ENCODE data around the gene TOR1B.
"Not testable (repeated sequence)": the region's sequence is repeated elsewhere in the genome, so short reads cannot be mapped to it uniquely, and the experiment has no call there.

The TOR1B gene

DNA sequence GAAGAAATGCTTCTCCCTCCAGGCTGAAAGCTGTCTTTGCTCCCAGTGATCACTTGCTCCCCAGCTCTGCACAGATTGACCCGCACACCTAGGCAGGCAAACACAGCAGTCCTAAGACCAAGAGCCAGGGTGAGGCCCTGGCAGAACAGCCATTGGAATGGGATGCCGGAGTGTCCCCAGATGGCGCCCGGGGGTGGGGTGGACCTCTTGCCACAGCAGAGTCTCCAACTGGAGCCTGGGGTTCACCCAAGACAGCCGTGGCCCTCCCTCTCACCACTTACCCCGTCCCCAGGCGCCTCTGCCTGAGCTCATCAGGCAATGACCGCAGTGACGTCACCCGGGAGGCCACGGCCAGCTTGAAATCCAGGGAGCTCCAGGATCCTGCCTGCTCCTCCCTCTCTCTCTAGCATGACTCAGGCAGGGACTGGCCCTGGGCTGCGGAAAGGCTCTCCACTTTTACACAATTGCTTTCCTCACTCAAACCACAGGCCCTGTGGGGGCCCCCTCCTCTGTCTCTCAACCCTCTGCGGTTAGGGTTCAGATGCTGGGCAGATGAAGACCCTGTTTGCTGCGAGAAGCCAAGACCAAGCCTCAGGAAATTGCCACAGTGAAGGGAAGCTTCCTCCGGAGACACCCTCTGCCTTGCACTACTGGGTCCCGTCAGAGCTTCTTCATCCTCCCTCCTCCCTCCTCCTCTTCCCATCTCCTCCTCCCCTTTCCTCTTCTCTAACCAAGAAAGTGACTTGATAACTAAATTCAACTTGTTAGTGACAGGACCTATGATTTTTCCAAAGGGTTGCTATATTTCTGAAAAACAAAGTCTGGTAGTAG, 25.8 kb upstream of the TOR1B start:
- DNase-seq, result no peak

DNA sequence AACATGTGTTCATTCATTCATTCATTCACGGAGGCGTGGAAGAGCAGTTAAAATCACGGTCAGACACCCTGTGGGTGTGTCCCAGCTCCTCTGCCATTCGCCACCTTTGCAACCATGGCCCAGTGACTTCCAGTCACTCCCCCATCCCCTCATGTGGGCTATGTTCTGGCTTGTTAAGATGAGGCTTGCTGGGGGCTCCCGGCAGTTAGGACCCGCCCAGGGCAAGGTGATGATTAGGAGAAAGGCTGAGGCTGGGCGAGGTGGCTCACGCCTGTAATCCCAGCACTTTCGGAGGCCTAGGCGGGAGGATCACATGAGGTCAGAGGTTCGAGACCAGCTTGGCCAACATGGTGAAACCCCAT, 25.2 kb upstream of the TOR1B start:
- no peak for DNase-seq

DNA sequence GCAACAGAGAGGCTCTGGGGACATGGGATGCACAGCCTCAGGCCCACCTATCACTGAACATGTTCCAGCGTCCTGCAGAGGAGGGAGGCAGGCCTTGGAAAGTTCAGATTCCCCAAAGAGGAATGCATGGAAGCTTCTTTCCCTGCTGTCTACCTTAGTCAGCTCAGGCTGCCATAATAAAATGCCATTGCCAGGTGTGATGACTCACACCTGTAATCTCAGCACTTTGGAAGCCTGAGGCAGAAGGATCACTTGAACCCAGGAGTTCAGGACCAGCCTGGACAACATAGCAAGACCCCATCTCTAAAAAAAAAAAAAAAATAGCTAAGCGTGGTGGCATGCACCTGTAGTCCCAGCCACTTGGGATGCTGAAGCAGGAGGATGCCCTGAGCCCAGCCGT, 24.5 kb upstream of the TOR1B start:
- DNase-seq, result no peak

DNA sequence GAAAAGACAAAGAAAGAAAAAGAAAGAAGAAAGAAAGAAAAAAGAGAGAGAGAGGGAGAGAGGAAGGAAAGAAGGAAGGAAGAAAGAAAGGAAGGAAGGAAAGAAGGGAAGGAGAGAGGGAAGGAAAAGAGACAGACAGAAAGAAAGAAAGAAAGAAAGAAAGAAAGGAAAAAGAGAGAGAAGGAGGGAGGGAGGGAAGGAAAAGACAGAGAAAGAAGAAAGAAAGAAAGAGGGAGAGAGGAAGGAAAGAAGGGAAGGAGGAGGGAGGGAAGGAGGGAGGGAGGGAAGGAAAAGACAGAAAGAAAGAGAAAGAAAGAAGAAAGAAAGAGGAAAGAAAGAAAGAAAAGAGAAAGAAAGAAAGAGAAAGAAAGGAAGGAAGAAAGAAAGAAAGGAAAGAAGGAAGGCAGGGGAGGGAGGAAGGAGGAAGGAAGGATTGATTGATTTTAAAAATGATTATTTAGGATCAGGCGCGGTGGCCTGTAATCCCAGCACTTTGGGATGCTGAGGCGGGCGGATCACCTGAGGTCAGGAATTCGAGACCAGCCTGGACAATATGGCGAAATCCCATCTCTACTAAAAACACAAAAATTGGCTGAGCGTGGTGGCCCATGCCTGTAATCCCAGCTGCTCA, 23.3 kb upstream of the TOR1B start:
- DNase-seq, result no peak

GRCh38 chr9:129781131-129781530, 21.9 kb upstream of the TOR1B start:
- DNase-seq, result no peak

DNA sequence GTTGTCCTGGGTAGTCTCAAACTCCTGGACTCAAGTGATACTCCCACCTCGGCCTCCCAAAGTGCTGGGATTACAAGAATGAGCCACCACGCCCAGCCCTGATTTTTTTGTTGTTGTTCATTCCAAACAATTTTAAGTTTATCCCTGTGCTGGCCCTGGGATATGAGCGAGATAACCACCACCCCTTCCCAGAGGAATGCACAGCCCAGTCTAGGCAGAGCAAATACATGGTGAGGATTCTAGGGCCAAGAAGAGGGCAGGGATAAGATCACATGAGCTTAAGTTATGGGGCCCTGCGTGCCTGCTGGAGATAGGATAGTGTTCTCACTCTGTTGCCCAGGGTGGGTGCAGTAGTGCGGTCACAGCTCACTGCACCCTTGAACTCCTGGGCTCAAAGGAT, 21.0 kb upstream of the TOR1B start:
- no peak for DNase-seq

DNA sequence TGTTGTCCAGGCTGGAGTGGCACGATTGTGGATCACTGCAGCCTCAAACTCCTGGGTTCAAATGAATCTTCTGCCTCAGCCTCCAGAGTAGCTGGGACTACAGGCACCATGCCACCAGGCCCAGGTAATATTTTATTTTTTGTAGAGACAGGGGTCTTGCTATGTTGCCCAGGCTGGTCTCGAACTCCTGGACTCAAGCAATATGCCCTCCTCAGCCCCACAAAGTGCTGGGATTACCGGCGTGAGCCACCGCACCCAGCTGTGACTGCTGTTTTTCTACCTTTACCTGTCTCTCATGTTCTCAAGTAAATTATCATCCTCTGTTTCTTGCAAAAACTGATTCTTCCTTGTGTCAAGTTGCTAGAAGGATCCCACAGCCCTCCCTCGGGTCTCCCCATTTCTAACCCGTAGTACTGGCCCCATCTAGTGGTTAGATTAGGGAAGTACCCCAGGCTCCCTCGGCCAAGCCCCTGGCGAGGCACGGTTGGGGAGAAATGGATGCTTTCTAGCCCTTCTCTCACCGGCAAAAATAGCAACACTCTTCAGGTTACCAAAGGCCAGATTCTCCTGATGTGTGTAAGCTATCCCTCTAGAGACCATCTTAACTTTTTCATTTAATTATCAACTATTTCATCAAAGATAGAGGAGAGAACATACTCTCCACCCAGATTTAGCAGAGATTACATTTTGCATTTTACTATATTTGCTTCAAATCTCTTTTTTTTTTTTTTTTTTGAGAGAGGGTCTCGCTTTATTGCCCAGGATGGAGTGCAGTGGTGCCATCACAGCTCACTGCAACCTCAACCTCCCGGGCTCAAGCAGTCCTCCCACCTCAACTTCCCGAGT, 19.2 kb upstream of the TOR1B start:
- no peak for DNase-seq

GRCh38 chr9:129784970-129785369, 18.0 kb upstream of the TOR1B start:
- DNase-seq, result not testable (repeated sequence)

DNA sequence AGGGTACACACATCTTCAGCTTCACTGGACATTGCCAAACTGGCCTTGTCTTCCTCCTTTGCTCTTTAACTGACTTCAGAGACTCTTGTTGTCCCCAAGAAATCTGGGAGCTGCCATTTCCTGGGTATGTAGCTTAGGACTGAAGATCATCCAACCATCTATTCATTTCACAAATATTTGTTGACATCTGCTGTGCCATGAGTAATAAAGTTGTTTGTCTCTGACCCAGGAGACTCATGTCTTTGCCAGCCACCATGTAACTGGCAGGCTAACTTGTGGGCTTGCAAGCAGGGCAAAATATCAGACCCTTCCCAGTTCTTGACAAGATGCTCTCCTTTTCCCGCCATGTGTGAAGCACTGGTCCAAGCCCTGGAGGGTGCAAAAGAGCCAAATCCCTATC, 17.1 kb upstream of the TOR1B start:
- no peak for DNase-seq

DNA sequence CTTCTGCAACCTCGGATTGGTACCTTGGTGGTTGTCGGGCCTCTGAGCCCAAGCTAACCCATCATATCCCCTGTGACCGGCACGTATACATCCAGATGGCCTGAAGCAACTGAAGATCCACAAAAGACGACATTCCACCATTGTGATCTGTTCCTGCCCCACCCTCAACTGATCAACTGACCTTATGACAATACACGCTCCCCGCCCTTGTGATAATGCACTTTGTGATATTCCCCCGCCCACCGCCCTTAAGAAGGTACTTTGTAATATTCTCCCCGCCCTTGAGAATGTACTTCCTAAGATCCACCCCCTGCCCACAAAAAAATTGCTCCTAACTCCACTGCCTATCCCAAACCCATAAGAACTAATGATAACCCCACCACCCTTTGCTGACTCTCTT, 16.5 kb upstream of the TOR1B start:
- DNase-seq, result no peak

DNA sequence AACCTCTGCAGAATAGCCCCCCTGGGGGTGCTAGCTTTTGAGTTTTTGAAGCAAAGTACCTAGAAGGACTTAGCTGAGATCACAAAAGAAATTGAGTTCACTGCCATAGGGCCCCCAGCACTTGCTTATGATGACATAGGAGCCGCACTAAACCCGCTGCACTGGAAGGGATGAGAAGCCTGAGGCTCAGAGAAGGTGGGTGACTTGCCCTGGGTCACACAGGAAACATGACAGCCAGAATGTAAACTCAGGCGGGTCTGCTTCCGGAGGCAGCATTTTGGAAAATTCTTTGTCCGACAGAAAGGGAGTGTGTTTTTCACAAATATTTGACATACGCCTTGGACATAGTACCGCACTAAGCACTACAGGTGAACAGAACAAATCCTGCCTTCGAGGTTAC, 8.4 kb upstream of the TOR1B start:
- no peak for DNase-seq

GRCh38 chr9:129796029-129796428, 7.0 kb upstream of the TOR1B start:
- DNase-seq, result not testable (repeated sequence)

GRCh38 chr9:129798973-129799372, 4.0 kb upstream of the TOR1B start:
- no peak for DNase-seq

DNA sequence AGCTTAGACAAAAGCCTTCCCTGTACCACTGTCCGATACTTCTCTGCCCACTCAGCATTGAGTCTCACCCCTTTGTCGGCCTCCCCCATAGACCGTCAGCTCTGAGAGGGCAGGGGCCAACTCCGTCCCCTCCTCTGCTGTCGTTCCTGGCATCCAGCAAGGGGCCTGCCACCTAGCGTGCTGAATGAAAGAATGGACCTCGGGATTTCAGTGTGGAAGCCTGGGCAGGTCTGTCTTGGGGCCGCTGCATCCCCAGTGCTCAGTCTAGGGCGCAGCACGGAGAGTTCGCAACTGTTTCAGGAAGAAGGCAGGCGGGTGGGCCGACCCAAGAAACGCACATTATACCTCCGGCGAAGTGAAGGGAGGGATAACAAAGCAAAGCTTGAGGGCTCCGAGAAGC, 1.5 kb upstream of the TOR1B start:
- DNase-seq, result no peak

- DNase-seq, result no peak
Observed at GRCh38 chr9:129803676-129804060, 684 bp downstream of the TOR1B start.

GRCh38 chr9:129806061-129806460, 3.1 kb downstream of the TOR1B start:
- DNase-seq, result no peak

DNA sequence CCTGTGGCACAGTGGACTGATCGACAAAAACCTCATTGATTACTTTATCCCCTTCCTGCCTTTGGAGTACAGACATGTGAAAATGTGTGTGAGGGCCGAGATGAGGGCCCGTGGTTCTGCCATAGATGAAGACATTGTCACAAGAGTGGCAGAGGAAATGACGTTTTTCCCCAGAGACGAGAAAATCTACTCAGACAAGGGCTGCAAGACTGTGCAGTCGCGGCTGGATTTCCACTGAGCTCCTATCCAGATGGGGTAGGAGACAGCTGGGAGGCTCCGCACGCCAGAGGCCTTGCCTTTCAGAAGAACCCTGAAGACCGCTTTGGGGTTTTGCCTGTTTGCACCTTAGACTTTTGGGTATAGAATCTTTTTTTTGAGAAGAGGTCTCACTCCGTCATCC, 6.4 kb downstream of the TOR1B start:
- no peak for DNase-seq

DNA sequence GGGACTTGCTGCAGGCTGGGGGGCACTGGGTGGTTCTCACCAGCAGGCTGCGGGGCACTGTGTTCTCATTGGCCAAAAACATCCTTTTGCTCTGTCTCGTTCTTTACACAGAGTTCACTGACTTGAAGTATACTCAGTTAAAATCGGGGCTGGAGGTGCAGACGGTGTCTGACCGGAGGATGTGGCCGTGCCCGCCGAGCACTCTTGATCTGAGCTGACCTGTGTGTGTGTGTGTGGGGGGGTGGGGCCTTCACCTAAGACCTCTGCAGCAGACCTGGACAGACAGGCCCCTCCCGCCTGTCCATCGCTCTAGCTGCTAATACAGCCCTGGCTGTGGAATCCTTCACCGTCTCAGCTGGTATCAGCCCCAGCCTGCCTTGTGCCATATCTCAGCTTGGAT, 7.1 kb downstream of the TOR1B start:
- DNase-seq, result no peak

GRCh38 chr9:129810788-129811187, 7.8 kb downstream of the TOR1B start:
- no peak for DNase-seq

DNA sequence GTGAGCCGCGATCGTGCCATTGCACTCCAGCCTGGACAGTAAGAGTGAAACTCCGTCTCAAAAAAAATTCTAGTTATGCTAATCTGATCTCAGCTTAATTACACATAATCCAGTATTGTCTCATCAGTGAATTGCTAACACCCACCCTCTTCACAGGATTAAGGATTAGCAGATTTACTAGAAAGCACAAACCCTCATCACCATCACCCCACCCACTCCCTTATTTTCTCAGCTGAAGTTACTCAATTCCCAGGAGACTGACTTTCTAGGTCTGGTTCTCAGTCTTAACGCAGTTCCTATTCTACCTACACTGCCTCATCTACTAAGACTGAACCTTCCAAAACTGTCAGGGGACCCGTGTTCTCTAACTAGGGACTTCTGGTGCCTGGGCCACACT, 9.0 kb downstream of the TOR1B start:
- DNase-seq, result no peak

DNA sequence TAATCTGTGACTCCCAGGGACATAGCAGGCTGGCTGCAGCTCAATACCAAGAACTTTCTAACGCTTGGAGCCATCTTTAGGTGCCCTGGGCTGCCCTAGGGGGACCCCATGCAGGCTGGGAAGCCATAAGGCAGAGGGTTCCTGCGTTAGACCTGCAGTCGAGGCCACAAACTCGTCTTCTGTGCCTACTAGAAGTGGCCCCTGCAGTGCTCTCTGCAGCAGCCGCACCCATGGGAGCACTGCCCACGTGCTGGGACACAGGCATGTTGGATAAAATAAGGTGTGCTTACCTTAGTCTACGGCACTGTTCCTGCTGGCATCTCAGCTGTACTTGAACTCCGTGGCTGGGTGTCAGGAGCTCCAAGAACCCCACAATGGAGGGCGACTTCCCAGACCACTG, 9.4 kb downstream of the TOR1B start:
- DNase-seq, result no peak

- no peak for DNase-seq
Observed at GRCh38 chr9:129813661-129814060, 10.7 kb downstream of the TOR1B start.

- DNase-seq, result no peak
Observed at GRCh38 chr9:129814432-129815223, 11.6 kb downstream of the TOR1B start.
